ENCODE results near the gene THADA.

THADA gene

DNA sequence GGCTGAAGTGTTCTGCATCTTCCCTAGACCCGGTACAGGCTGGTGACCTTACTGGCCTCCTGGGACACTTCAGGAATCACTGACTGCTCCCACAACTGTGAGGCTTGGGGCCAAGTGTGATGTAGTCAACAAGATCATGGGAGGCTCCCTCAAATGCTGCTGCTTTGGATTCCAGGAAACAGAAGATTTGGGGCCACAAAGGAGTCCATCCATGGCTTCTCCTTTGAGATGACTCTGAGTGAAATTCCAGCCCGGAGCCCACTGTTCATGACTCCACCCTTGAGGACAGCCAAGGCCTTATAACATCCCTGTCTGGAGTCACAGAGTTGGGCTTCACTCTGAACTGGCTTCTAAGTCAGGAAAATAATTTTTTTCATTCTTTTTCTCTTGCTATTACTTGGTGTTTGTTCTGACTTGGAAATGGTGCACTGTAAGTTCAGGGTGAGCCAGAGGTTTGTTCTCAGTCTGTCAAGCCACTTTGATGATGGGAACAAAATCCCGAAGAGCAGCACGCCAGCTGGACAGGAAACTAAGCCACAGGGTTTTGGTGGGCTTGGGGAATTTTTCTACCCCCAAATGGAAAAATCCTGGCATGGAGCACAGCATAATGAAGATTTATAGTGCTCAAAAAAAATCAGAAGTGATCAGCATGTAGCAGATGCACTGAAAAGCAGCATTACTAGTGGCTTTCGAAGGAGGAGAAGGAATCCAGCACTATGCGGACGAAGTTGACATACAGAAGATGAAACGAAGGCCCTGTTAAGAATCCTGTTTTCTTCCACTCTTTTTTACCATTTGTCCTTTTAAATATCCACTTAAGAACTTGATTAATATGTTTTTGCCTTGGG is 271.4 kb downstream of the THADA start:
- H3K4me3 Mint-ChIP-seq, result no peak overlapping the region
- no peaks in the 10 kb centered on the region for H3K4me1 Mint-ChIP-seq
- H3K27me3 Mint-ChIP-seq, result no peaks in the 10 kb centered on the region
- peaks cover 23% of the 10 kb centered on the region for H3K36me3 Mint-ChIP-seq
- H3K27ac Mint-ChIP-seq, result no peak overlapping the region
- H3K9me3 Mint-ChIP-seq, result no peaks in the 10 kb centered on the region
- CTCF ChIA-PET, result interaction anchor here (1.2 kb wide), 1 partner anchor 27 kb away, joined by 3 read pairs; no protein-coding TSS in a partner anchor
- no peak for DNase-seq

DNA sequence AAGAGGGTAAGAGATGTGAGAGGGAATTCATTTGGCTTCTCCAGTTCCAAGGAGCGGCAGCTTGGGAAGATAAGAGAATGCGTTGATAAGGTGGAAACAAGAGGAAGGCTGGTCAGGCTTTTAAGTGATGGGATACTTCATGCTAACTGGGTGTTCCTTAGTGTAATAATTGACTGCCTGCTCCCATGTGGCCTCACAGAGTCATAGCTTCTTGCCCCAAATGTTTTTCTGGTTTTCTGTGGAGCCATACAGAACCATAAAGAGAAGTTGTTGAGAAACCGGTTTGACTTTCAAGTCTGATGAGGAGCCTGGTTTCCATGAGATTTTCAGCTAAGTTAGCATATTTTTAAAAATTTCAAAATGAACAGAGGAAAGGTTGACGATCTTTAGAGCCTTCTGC is 272.0 kb downstream of the THADA start:
- H3K4me1 Mint-ChIP-seq, result no peaks in the 10 kb centered on the region
- no peaks in the 10 kb centered on the region for H3K27me3 Mint-ChIP-seq
- no peaks in the 10 kb centered on the region for H3K9me3 Mint-ChIP-seq
- peaks cover 26% of the 10 kb centered on the region for H3K36me3 Mint-ChIP-seq
- DNase-seq, result no peak
- no peak overlapping the region for H3K4me3 Mint-ChIP-seq
- CTCF ChIA-PET, result interaction anchor here (1.2 kb wide), 1 partner anchor 28 kb away, joined by 3 read pairs; no protein-coding TSS in a partner anchor
- no peak overlapping the region for H3K27ac Mint-ChIP-seq

DNA sequence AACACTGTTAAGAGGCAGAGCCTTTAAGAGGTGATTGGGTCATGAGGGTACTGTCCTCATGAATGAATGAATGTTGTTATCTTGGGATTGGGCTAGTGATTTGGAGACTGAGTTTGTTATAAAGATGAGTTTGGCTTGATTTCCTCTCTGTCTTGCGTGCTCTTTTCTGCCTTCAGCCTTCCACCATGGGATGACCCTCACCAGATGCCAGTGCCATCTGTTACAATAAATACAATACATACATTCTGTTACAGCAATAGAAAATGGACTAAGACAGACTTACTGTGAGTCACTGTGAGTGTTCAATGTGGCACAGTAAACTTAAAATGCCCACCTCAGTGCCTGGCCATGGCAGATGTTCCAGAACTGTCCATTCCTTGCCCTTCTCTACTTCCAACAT is 274.4 kb downstream of the THADA start:
- no peak overlapping the region for H3K27ac Mint-ChIP-seq
- no peaks in the 10 kb centered on the region for H3K9me3 Mint-ChIP-seq
- peaks cover 2% of the 10 kb centered on the region for H3K4me1 Mint-ChIP-seq
- no peak overlapping the region for H3K4me3 Mint-ChIP-seq
- no peak for DNase-seq
- H3K27me3 Mint-ChIP-seq, result no peaks in the 10 kb centered on the region
- peaks cover 26% of the 10 kb centered on the region for H3K36me3 Mint-ChIP-seq
- CTCF ChIA-PET, result no interaction called here

DNA sequence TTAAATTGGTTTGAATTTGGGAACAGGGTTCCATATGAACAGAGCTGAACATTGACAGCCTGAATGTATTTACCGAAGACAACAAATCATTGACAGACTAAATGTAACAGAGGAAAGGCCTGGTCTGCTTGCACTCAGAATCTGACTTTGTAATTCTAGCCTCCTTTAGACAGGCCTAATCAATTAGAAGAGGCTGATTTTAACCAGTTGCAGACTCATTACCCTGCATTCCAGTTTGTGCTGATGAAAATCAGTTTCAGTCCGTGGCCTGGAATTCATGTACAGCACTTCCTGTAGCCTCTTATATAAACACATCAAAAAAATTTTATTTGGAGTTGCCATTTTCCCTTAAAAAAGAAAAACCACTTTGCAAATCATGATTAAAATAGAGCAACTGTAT is 276.3 kb downstream of the THADA start:
- CTCF ChIA-PET, result no interaction called here
- no peak for DNase-seq
- Mint-ChIP-seq H3K9me3 (no peaks in the 10 kb centered on the region), H3K36me3 (peaks cover 22% of the 10 kb centered on the region), H3K27ac (no peak overlapping the region), H3K27me3 (no peaks in the 10 kb centered on the region), H3K4me3 (no peak overlapping the region), H3K4me1 (peaks cover 13% of the 10 kb centered on the region)

DNA sequence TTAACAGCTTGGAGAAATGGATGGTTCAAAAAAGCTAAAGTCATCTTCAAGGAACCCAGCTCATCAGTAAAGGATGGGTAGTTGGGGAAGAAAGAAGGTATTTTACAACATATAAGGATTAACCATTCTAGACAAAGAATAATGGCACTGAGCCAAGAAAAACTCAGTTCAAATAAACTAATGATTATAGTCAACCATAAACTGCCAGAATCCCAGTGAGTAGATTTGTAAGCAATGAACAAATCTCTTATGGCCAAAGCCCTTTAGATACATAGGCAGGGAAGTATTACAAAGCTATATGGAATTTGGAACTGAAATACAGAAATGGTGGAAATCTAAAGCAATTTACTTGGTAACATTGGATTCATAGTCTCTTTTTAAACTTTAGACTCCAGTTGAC is 277.0 kb downstream of the THADA start:
- Mint-ChIP-seq H3K4me3 (no peak overlapping the region), H3K27me3 (no peaks in the 10 kb centered on the region), H3K36me3 (peaks cover 22% of the 10 kb centered on the region), H3K9me3 (no peaks in the 10 kb centered on the region), H3K4me1 (peaks cover 13% of the 10 kb centered on the region), H3K27ac (no peak overlapping the region)
- DNase-seq, result no peak
- CTCF ChIA-PET, result no interaction called here

DNA sequence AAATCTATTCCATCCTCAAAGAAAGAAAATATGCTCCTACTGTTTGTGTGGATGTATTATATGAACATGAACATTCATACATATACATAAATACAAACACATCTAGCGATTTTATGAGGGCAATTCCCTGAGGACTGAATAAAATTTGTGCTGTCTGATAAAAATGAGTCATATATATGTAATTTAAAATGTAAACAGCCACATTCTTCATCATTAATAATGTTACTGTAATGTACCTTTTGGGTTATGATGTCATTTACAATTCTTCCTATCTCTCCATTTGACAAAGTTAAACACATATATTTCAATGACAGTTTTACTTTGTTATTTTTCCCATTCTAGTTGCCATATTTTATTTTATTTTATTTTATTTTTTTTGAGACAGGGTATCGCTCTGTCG is 278.2 kb downstream of the THADA start:
- no peak for DNase-seq
- H3K27ac Mint-ChIP-seq, result no peak overlapping the region
- no peak overlapping the region for H3K4me3 Mint-ChIP-seq
- peaks cover 13% of the 10 kb centered on the region for H3K4me1 Mint-ChIP-seq
- H3K36me3 Mint-ChIP-seq, result peaks cover 19% of the 10 kb centered on the region
- no peaks in the 10 kb centered on the region for H3K9me3 Mint-ChIP-seq
- CTCF ChIA-PET, result no interaction called here
- no peaks in the 10 kb centered on the region for H3K27me3 Mint-ChIP-seq

DNA sequence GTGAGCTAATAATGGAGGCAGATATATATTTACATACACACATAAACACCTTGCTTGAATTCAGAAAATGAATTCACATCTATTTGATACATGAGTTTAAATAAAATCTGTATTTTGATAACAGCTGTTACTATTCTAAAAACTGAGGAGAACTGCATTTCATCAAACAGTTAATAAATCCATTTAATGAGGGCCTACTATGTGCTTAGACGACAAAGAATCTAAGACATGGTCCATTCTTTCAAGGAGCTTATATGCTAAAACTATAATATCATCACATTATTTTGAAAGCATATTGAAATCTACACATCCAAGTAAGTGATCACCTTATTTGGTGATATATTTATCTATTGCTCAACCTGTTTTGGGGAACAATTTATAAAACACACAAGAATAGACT is 278.6 kb downstream of the THADA start:
- H3K4me1 Mint-ChIP-seq, result peaks cover 13% of the 10 kb centered on the region
- H3K4me3 Mint-ChIP-seq, result no peak overlapping the region
- DNase-seq, result no peak
- CTCF ChIA-PET, result no interaction called here
- H3K9me3 Mint-ChIP-seq, result no peaks in the 10 kb centered on the region
- peaks cover 19% of the 10 kb centered on the region for H3K36me3 Mint-ChIP-seq
- no peak overlapping the region for H3K27ac Mint-ChIP-seq
- no peaks in the 10 kb centered on the region for H3K27me3 Mint-ChIP-seq

DNA sequence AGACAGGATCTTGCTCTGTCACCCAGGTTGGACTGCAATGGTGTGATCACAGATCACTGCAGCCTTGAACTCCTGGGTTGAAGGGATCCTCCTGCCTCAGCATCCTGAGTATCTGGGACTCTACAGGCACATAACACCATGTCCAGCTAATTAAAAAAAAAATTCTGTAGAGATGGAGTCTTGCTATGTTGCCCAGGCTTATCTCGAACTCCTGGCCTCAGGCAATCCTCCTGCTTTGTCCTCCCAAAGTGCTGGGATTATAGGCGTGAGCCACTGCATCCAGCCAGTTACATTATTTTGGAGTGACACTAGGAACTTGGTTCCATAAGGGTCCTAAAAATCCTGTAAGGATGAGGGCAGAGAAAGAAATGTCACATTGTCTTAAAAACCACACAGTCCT is 280.4 kb downstream of the THADA start:
- Mint-ChIP-seq H3K27ac (no peak overlapping the region), H3K9me3 (no peaks in the 10 kb centered on the region), H3K27me3 (no peaks in the 10 kb centered on the region), H3K4me3 (no peak overlapping the region), H3K36me3 (peaks cover 12% of the 10 kb centered on the region), H3K4me1 (peaks cover 13% of the 10 kb centered on the region)
- CTCF ChIA-PET, result no interaction called here
- DNase-seq, result no peak

DNA sequence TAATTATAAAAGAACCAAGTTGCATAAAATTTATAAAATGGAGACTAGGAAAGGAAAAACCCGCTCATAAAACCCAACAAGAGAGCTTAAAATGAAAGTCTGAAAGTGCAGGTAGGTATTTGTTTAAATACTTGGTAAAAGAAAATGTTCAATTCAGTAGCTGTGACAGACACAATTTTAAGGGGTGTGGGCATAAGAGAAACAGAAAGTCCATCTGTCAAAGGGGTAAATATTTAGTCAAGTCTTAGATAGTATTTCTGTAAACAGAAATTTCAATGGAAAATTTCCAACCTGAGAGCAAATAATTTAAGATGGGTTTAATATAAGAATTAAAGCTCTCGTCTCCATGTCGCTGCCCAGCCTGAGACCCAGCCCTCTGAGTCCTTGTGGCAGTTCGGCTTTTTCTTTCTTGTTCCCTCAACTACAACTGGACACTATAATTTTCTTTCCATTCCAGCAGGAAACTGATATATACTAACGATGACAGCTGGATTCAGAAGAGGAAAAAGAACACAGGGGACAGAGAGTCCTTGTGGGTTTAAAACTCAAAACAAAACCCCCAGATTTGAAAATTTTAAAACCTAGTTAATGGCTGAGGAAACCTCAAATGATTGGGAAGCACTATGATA is 281.4 kb downstream of the THADA start:
- Mint-ChIP-seq H3K27me3 (no peaks in the 10 kb centered on the region), H3K27ac (no peak overlapping the region), H3K4me3 (no peak overlapping the region), H3K4me1 (peaks cover 13% of the 10 kb centered on the region), H3K9me3 (no peaks in the 10 kb centered on the region), H3K36me3 (peaks cover 5% of the 10 kb centered on the region)
- CTCF ChIA-PET, result no interaction called here
- no peak for DNase-seq

DNA sequence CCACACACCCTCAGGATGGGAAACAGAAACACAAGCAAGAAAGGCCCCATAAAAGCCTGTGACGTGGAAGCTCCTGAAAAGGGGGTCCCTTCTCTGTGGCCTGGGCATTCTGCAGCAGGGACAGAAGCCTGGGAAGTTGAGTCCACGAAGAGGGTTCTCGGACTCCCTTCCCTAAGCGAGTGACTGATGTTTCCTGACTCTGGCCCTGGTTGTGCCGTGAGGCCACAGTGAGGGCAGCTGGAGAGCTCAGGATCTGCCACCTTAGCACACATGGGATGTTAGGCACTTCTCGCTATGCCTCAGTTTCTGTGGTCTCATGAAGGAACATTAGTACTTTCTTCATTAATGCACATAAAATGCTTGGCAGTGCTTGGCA is 282.2 kb downstream of the THADA start:
- no peaks in the 10 kb centered on the region for H3K9me3 Mint-ChIP-seq

DNA sequence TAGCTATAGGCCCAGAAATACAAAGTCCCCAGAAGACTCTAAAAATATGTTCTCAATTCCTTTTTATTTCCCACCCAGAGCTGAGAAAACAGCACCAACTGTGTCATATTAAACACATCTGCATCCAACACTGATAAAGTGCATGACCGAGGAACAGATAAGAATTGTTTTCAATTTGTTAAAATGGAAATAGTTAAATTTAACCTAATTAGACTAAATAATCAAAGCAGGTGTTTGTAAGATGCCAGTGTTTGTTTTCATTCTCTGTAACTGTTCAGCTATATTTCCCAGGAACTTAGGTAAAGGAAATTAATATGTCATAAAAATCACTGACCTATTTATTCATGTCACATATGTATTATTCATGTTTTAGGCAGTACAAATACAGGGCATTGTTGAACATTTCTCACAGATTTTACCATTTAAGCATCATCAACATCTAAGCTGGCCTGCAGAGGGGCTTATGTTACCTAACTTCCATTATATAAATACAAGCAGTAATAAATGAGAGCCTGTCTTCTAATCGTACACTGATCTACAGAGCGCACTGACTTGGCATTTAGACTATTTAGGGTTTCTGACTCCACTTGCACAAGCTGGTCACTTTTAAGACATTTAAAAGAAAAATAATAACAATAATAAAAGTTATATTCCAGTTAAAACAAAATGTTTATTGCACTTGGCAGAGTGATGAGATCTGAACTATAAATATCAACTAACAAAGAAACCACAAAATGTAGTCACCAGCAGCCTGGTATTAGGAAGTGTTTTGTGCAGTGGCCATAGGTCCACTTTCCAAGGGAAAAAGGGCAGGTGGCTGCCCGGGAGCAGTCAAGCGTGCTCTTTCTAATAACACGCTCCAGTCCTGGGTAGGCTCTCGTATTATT is 282.8 kb downstream of the THADA start:
- Mint-ChIP-seq H3K27me3 (no peaks in the 10 kb centered on the region), H3K9me3 (no peaks in the 10 kb centered on the region), H3K27ac (no peak overlapping the region), H3K4me1 (peaks cover 13% of the 10 kb centered on the region), H3K4me3 (no peak overlapping the region), H3K36me3 (peaks cover 5% of the 10 kb centered on the region)
- DNase-seq, result no peak
- CTCF ChIA-PET, result interaction anchor here (0.6 to 0.9 kb wide), 2 partner anchors 22 to 171 kb away, joined by 4 to 5 read pairs; no protein-coding TSS in a partner anchor

More for the DNA sequence above, 282.2 kb downstream of the THADA start:
- Mint-ChIP-seq H3K27me3 (no peaks in the 10 kb centered on the region), H3K4me1 (peaks cover 13% of the 10 kb centered on the region), H3K36me3 (peaks cover 5% of the 10 kb centered on the region), H3K27ac (no peak overlapping the region), H3K4me3 (no peak overlapping the region)
- CTCF ChIA-PET, result no interaction called here
- no peak for DNase-seq

DNA sequence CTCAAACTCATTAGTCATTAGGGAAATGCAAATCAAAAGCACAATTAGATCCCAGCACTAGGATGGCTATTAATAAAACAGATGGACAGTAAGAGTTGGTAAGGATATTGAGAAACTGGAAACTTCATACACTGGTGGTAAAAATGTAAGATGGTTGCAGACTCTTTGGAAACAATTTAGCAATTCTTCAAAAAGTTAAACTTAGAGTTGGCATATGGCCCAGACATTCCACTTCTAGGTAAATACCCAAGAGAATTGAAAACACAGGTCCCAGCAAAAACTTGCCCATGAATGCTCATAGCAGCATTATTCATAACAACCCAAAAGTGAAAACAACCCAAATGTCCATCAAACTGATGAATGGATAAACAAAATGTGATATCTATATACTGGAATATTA is 284.6 kb downstream of the THADA start:
- H3K9me3 Mint-ChIP-seq, result no peaks in the 10 kb centered on the region
- peaks cover 10% of the 10 kb centered on the region for H3K4me1 Mint-ChIP-seq
- DNase-seq, result no peak
- H3K27ac Mint-ChIP-seq, result no peak overlapping the region
- H3K4me3 Mint-ChIP-seq, result no peak overlapping the region
- H3K36me3 Mint-ChIP-seq, result peaks cover 11% of the 10 kb centered on the region
- no peaks in the 10 kb centered on the region for H3K27me3 Mint-ChIP-seq
- CTCF ChIA-PET, result no interaction called here

DNA sequence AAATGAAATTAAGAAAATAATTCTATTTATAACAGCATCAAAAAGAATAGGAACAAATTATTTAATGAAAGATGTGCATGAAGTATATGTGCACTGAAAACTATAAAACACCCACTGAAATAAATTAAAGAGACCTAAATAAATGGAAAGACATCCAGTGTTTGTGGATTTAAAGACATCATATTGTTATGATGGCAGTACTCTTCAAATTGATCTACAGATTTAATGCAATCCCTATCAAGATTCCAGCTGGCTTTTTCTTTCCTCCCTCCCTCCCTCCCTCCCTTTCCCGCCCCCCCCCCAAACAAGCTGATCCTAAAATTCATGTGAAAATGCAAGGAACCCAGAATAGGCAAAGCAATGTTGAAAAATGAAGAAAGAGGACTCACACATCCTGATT is 285.9 kb downstream of the THADA start:
- no peak for DNase-seq
- Mint-ChIP-seq H3K4me1 (no peaks in the 10 kb centered on the region), H3K4me3 (no peak overlapping the region), H3K9me3 (no peaks in the 10 kb centered on the region), H3K27me3 (no peaks in the 10 kb centered on the region), H3K36me3 (peaks cover 10% of the 10 kb centered on the region), H3K27ac (no peak overlapping the region)
- CTCF ChIA-PET, result no interaction called here

DNA sequence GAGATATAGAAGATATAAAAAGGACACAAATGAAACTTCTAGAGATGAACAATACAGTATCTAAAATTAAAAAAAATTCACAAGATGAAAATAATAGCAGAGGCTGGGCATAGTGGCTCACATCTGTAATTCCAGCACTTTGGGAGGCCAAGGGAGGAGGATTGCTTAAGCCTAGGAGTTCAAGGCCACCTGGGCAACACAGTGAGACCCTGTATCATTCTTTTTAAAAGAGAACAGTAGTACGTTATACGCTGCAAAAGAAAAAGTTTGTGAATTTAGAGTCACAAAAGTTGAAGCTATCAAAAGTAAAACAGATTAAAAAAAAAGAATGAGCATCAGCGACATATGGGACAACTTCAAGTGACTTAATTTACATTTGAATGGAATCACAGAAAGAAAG is 287.9 kb downstream of the THADA start:
- peaks cover 14% of the 10 kb centered on the region for H3K36me3 Mint-ChIP-seq
- H3K27me3 Mint-ChIP-seq, result no peaks in the 10 kb centered on the region
- DNase-seq, result no peak
- CTCF ChIA-PET, result no interaction called here
- H3K27ac Mint-ChIP-seq, result no peak overlapping the region
- peaks cover 10% of the 10 kb centered on the region for H3K4me1 Mint-ChIP-seq
- no peaks in the 10 kb centered on the region for H3K9me3 Mint-ChIP-seq
- H3K4me3 Mint-ChIP-seq, result no peak overlapping the region

All from activated naive CD4-positive, alpha-beta T cell treated with anti-CD3 and anti-CD28 coated beads, Interleukin-2, amount 10 ng/mL, durations not matched to agents 7 days and 5 days (primary cell).